Esophagus muscularis mucosa (tissue), 4 donors: ENCODE measurements around the gene TBC1D16. TPM values are rescaled to one million over a fixed set of nuclear protein-coding genes. Genes with fewer than 3 reads are reported as not detected.

Source experiments
- DNase-seq: peaks from one replicate; pipeline ENCODE4 v3.0.0-alpha.2; 2017; ENCODE audit errors: extremely low spot score
- H3K27ac ChIP-seq, 4 donors: fragments of 200-600 bp; sonication (generic); replicated peaks in 1 of 4; 1 replicate in 3 of 4; 2 replicates in 1 of 4; pipeline ENCODE4 v1.5.1; 2016 to 2019; ENCODE audit warnings: mild to moderate bottlenecking in 1 of 4
- H3K27me3 ChIP-seq, 4 donors: fragments of 200-600 bp; sonication (generic); one replicate each; pipeline versions ENCODE4 v1.5.1 to v1.6.0; 2016 to 2019
- H3K36me3 ChIP-seq, 4 donors: fragments of 200-600 bp; sonication (generic); one replicate each; pipeline ENCODE4 v1.5.1; 2016 to 2019
- H3K4me1 ChIP-seq, 4 donors: fragments of 200-600 bp; sonication (generic); one replicate each; pipeline ENCODE4 v1.5.1; 2016 to 2019
- H3K4me3 ChIP-seq, 4 donors: fragments of 200-600 bp; sonication (generic); 1 replicate in 2 of 4; 2 replicates in 2 of 4; pipeline ENCODE4 v1.5.1; 2016 to 2019; ENCODE audit warnings: mild to moderate bottlenecking in 4 of 4, moderate library complexity in 1 of 4
- H3K9me3 ChIP-seq, 4 donors: fragments of 200-600 bp; sonication (generic); 1 replicate in 3 of 4; 2 replicates in 1 of 4; pipeline ENCODE4 v1.5.1; 2016 to 2019
- CTCF ChIP-seq, 3 experiments: fragments of 200-600 bp in 2 of 3; fragments of 450-650 bp in 1 of 3; sonication (generic) in 2 of 3; IDR thresholded peaks; one replicate each; pipeline ENCODE4 v1.5.1; 2017 to 2019; ENCODE audit warnings: antibody characterized with exemption in 3 of 3, mild to moderate bottlenecking in 2 of 3, moderate library complexity in 1 of 3
- EP300 ChIP-seq: sonication (generic); formaldehyde crosslinking; IDR thresholded peaks from one replicate; pipeline ENCODE4 v1.6.1; 2017; ENCODE audit warnings: antibody characterized with exemption
- POLR2A ChIP-seq: fragments of 450-650 bp; IDR thresholded peaks from one replicate; pipeline ENCODE4 v1.6.1; 2017; ENCODE audit warnings: antibody characterized with exemption, moderate library complexity, mild to moderate bottlenecking, low read depth
- POLR2AphosphoS5 ChIP-seq, 2 donors: sonication (generic); formaldehyde crosslinking; IDR thresholded peaks; one replicate each; pipeline ENCODE4 v1.6.1; 2017; ENCODE audit warnings: antibody characterized with exemption in 2 of 2
- WGBS: methylation state at CpG from one replicate; pipeline ENCODE4 v1.1.5; 2018; 5-methylcytosine and 5-hydroxymethylcytosine counted together
- intact Hi-C: fragments of 100-400 bp; cut with DNase I; formaldehyde crosslinking; loops from one replicate; pipeline ENCODE4 v1.15.1; 2023
- total RNA-seq, 4 donors: library from RNA; depleted of rRNA; stranded (reverse); fragments of >200 nt; gene quantifications; one replicate each; pipeline versions ENCODE4 v1.1.0 to v1.2.1, GENCODE V29; 2016

Gene TBC1D16
- total RNA-seq, 4 donors from 2014 or later = 30.3 to 37.4 (median 33.2) TPM

- Histone ChIP-seq H3K4me3 (no peak overlapping the region), H3K9me3 (no peaks in the 10 kb centered on the region), H3K27ac (peak overlapping the region; percentile 35 to 54 (median 52)), H3K4me1 (peaks cover 19 to 33% (median 29%) of the 10 kb centered on the region in 4 donors), H3K36me3 (peaks cover 0 to 4% (median 0%) of the 10 kb centered on the region in 4 donors), H3K27me3 (no peaks in the 10 kb centered on the region)
- 89% methylated on average over 8 of the region's 8 CpGs for WGBS
- no peak for DNase-seq
- TF ChIP-seq POLR2A = no peak
- no peak for TF ChIP-seq CTCF (IDR thresholded peaks at IDR 0.05)
- no peak for TF ChIP-seq POLR2AphosphoS5 (IDR thresholded peaks at IDR 0.05)
- TF ChIP-seq EP300 = no peak
- intact Hi-C loops = no loop called here
Observed at GRCh38 chr17:80064696-80065095, 29.0 kb upstream of the TBC1D16 start.

- intact Hi-C loops = no loop called here
- no peak for TF ChIP-seq POLR2A
- no peak for TF ChIP-seq CTCF (IDR thresholded peaks at IDR 0.05)
- TF ChIP-seq POLR2AphosphoS5 (IDR thresholded peaks at IDR 0.05) = peak in 1 of 2 donors; percentile 29
- TF ChIP-seq EP300 = no peak
- H3K27ac ChIP-seq = peak overlapping the region; percentile 35 to 54 (median 52)
Observed at GRCh38 chr17:80063830-80064585, 28.3 kb upstream of the TBC1D16 start.

GRCh38 chr17:80061421-80061820, 25.7 kb upstream of the TBC1D16 start:
- H3K27me3 ChIP-seq = no peaks in the 10 kb centered on the region
- peaks cover 0 to 21% (median 11%) of the 10 kb centered on the region in 4 donors for H3K36me3 ChIP-seq
- TF ChIP-seq POLR2AphosphoS5 (IDR thresholded peaks at IDR 0.05) (no peak), EP300 (no peak), POLR2A (no peak), CTCF (IDR thresholded peaks at IDR 0.05) (no peak)
- 87% methylated on average over 12 of the region's 12 CpGs for WGBS
- H3K4me1 ChIP-seq = peaks cover 4 to 15% (median 10%) of the 10 kb centered on the region in 4 donors
- DNase-seq = no peak
- intact Hi-C loops = no loop called here
- H3K9me3 ChIP-seq = no peaks in the 10 kb centered on the region
- H3K4me3 ChIP-seq = no peak overlapping the region
- no peak overlapping the region for H3K27ac ChIP-seq

More at GRCh38 chr17:80063830-80064585, 28.3 kb upstream of the TBC1D16 start:
- no peak overlapping the region for H3K4me3 ChIP-seq
- H3K36me3 ChIP-seq = peaks cover 0 to 6% (median 2%) of the 10 kb centered on the region in 4 donors
- WGBS = 83% methylated on average over 14 of the region's 27 CpGs
- H3K9me3 ChIP-seq = no peaks in the 10 kb centered on the region
- peaks cover 12 to 26% (median 22%) of the 10 kb centered on the region in 4 donors for H3K4me1 ChIP-seq
- no peaks in the 10 kb centered on the region for H3K27me3 ChIP-seq
- no peak for DNase-seq

- no peak for TF ChIP-seq EP300
- no peak for TF ChIP-seq POLR2AphosphoS5 (IDR thresholded peaks at IDR 0.05)
- no peak for TF ChIP-seq CTCF (IDR thresholded peaks at IDR 0.05)
- no peak for TF ChIP-seq POLR2A
- no peak overlapping the region for H3K27ac ChIP-seq
- DNase-seq = no peak
- peaks cover 4 to 15% (median 10%) of the 10 kb centered on the region in 4 donors for H3K4me1 ChIP-seq
- WGBS = 75% methylated on average over 4 of the region's 4 CpGs
- H3K9me3 ChIP-seq = no peaks in the 10 kb centered on the region
- H3K27me3 ChIP-seq = no peaks in the 10 kb centered on the region
- intact Hi-C loops = no loop called here
- peaks cover 0 to 21% (median 11%) of the 10 kb centered on the region in 4 donors for H3K36me3 ChIP-seq
- no peak overlapping the region for H3K4me3 ChIP-seq
Observed at GRCh38 chr17:80060644-80061043, 25.0 kb upstream of the TBC1D16 start.
